ENCODE measurements around the gene ADCYAP1R1. TPM values are rescaled to one million over a fixed set of nuclear protein-coding genes. Genes with fewer than 3 reads are reported as not detected.
"Not testable (repeated sequence)": the region's sequence is repeated elsewhere in the genome, so short reads cannot be mapped to it uniquely, and the experiment has no call there.

ADCYAP1R1 gene
- polyA plus RNA-seq, 1 donor from 2014 or later, result 8.6 TPM

DNA sequence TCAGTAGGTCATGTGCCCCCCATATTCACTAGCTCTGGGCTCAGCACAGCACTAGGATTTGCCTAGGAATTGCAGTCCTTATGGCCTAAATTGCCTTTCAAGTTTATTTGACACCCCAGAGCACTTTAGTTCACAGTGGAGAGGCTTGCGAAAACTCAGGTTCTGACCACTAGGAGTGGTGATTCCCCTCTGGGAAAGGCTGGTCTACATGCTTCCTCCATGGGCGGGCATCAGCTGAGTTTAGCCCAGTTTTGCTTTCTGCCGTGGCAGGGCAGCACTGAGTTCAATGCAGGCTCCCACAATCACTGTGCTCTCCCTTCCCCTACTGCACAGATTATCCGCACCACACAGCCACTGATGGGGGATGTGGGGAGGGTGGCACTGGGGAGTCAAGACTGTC, 94.4 kb downstream of the ADCYAP1R1 start:
- H3F3A ChIP-seq (ENCODE audit: insufficient read depth, low read length, poor library complexity, severe bottlenecking), result no peaks in the 10 kb centered on the region

DNA sequence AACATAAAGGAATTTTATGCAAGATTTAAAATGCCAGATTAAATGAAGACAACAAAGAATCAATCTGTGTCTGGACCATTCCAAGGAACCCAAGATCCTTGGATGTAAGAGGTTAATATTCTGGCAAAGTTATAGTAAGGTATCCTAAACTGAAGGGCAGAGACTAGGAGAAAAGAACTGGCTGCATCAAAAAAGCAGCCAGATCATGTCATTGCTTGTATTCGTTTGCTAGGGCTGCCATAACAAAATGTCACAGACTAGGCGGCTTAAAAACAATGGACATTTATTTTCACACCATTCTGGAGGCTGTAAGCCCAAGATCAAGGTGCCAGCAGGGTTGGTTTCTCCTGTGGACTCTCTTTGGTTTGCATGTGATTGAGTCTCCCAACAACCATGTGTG, 99.7 kb downstream of the ADCYAP1R1 start:
- Histone ChIP-seq H2AFZ (ENCODE audit: low read depth, low read length) (no peak overlapping the region), H3K4me3 (ENCODE audit: low read length) (no peak overlapping the region), H3K36me3 (ENCODE audit: insufficient read depth, low read length) (no peaks in the 10 kb centered on the region), H3K27me3 (ENCODE audit: insufficient read depth, low read depth, low read length) (no peaks in the 10 kb centered on the region), H3F3A (ENCODE audit: insufficient read depth, low read length, poor library complexity, severe bottlenecking) (no peaks in the 10 kb centered on the region), H3K9ac (ENCODE audit: low read length) (no peak overlapping the region), H3K27ac (ENCODE audit: low read length) (no peak overlapping the region), H3K4me2 (ENCODE audit: low read length) (no peak overlapping the region), H3K9me2 (ENCODE audit: insufficient read depth, low read length) (no peaks in the 10 kb centered on the region), H3K79me2 (replicated peaks; ENCODE audit: insufficient read depth, low read length) (no peaks in the 10 kb centered on the region), H4K20me1 (ENCODE audit: insufficient read depth) (no peaks in the 10 kb centered on the region), H3K9me3 (ENCODE audit: low read length) (no peaks in the 10 kb centered on the region)
- TF ChIP-seq MXI1 (conservative IDR thresholded peaks at IDR 0.05; ENCODE audit: poor library complexity, severe bottlenecking) (no peak), SMC3 (conservative IDR thresholded peaks at IDR 0.05; ENCODE audit: poor library complexity) (no peak)

More for the DNA sequence above, 94.4 kb downstream of the ADCYAP1R1 start:
- Histone ChIP-seq H3K27me3 (ENCODE audit: insufficient read depth, low read depth, low read length) (no peaks in the 10 kb centered on the region), H4K20me1 (ENCODE audit: insufficient read depth) (no peaks in the 10 kb centered on the region), H2AFZ (ENCODE audit: low read depth, low read length) (no peak overlapping the region), H3K4me3 (ENCODE audit: low read length) (no peak overlapping the region), H3K79me2 (replicated peaks; ENCODE audit: insufficient read depth, low read length) (no peaks in the 10 kb centered on the region), H3K4me2 (ENCODE audit: low read length) (no peak overlapping the region), H3K9me3 (ENCODE audit: low read length) (no peaks in the 10 kb centered on the region), H3K9ac (ENCODE audit: low read length) (no peak overlapping the region), H3K36me3 (ENCODE audit: insufficient read depth, low read length) (no peaks in the 10 kb centered on the region), H3K27ac (ENCODE audit: low read length) (no peak overlapping the region), H3K9me2 (ENCODE audit: insufficient read depth, low read length) (no peaks in the 10 kb centered on the region)
- TF ChIP-seq, protein P1, sequence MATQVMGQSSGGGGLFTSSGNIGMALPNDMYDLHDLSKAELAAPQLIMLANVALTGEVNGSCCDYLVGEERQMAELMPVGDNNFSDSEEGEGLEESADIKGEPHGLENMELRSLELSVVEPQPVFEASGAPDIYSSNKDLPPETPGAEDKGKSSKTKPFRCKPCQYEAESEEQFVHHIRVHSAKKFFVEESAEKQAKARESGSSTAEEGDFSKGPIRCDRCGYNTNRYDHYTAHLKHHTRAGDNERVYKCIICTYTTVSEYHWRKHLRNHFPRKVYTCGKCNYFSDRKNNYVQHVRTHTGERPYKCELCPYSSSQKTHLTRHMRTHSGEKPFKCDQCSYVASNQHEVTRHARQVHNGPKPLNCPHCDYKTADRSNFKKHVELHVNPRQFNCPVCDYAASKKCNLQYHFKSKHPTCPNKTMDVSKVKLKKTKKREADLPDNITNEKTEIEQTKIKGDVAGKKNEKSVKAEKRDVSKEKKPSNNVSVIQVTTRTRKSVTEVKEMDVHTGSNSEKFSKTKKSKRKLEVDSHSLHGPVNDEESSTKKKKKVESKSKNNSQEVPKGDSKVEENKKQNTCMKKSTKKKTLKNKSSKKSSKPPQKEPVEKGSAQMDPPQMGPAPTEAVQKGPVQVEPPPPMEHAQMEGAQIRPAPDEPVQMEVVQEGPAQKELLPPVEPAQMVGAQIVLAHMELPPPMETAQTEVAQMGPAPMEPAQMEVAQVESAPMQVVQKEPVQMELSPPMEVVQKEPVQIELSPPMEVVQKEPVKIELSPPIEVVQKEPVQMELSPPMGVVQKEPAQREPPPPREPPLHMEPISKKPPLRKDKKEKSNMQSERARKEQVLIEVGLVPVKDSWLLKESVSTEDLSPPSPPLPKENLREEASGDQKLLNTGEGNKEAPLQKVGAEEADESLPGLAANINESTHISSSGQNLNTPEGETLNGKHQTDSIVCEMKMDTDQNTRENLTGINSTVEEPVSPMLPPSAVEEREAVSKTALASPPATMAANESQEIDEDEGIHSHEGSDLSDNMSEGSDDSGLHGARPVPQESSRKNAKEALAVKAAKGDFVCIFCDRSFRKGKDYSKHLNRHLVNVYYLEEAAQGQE (IDR thresholded peaks at IDR 0.05; ENCODE audit: borderline replicate concordance), result no peak
- TF ChIP-seq EP300 (conservative IDR thresholded peaks at IDR 0.05; ENCODE audit: poor library complexity, severe bottlenecking) (no peak), TAF1 (IDR thresholded peaks at IDR 0.05; ENCODE audit: low read depth) (no peak), EZH2 (IDR thresholded peaks at IDR 0.05; ENCODE audit: borderline replicate concordance, insufficient read depth, low read length, poor library complexity, severe bottlenecking) (no peak), MXI1 (conservative IDR thresholded peaks at IDR 0.05; ENCODE audit: poor library complexity, severe bottlenecking) (no peak), RAD21 (conservative IDR thresholded peaks at IDR 0.05) (no peak)

DNA sequence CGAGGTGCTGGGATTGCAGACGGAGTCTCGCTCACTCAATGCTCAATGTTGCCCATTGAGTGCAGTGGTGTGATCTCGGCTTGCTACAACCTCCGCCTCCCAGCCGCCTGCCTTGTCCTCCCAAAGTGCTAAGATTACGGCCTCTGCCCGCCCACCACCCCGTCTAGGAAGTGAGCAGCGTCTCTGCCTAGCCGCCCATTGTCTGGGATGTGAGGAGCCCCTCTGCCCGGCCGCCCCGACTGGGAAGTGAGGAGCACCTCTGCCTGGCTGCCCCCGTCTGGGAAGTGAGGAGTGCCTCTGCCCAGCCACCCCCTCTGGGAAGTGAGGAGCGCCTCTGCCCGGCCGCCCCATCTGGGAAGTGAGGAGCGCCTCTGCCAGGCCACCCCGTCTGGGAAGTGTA, 101.2 kb downstream of the ADCYAP1R1 start:
- H3K79me2 ChIP-seq (replicated peaks; ENCODE audit: insufficient read depth, low read length); H4K20me1 ChIP-seq (ENCODE audit: insufficient read depth); H3K4me2 ChIP-seq (ENCODE audit: low read length); H3K27ac ChIP-seq (ENCODE audit: low read length); H2AFZ ChIP-seq (ENCODE audit: low read depth, low read length); H3K4me3 ChIP-seq (ENCODE audit: low read length); H3K9me3 ChIP-seq (ENCODE audit: low read length); H3K36me3 ChIP-seq (ENCODE audit: insufficient read depth, low read length); H3K27me3 ChIP-seq (ENCODE audit: insufficient read depth, low read depth, low read length); H3F3A ChIP-seq (ENCODE audit: insufficient read depth, low read length, poor library complexity, severe bottlenecking); H3K9ac ChIP-seq (ENCODE audit: low read length); H3K9me2 ChIP-seq (ENCODE audit: insufficient read depth, low read length): not testable (repeated sequence)

Data from neural cell (in vitro differentiated cells).